Raji (cell line): ENCODE measurements around the gene SCUBE1.

Experiments used
- POLR2A ChIP-seq: IDR thresholded peaks from 2 replicates; pipeline ENCODE4 v1.6.1; 2011; ENCODE audit warnings: low read depth, low read length, control low read depth; ENCODE audit not compliant: insufficient read depth

Gene SCUBE1

DNA sequence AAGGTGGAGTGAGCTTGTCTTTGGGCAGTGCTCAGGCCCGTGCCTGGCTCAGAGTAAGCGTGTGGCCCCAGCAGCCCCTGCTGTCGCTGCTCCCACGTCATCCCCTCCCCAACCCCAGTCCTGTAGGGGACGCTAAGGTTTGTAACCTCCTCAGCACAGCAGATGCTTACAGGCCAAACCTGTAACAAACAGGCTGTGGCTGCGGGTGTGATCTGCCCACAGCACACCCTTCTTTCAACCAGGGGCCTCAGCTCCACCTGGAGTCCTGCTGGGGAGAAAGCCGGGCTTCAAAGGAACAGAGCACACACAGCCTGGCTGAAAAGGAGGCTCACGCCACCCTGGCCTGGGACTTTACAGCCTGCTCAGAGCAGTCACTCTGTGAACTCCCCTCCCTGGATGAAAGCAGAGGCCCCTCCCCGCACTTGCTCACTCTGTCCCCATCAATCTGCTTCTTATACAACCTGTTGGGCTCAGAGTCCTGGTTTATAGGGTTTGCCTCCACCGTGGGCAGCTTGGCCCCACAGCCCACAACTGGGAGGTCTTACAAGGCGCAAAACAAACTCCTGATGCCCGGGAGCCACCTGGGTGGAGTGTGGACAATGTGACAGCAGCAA lies 54.3 kb downstream of the SCUBE1 start:
- no peak for TF ChIP-seq POLR2A

GRCh38 chr22:43288378-43288777 lies 54.8 kb downstream of the SCUBE1 start:
- no peak for TF ChIP-seq POLR2A

GRCh38 chr22:43287441-43287840 lies 55.7 kb downstream of the SCUBE1 start:
- TF ChIP-seq POLR2A = no peak

GRCh38 chr22:43281394-43281793 lies 61.8 kb downstream of the SCUBE1 start:
- no peak for TF ChIP-seq POLR2A

DNA sequence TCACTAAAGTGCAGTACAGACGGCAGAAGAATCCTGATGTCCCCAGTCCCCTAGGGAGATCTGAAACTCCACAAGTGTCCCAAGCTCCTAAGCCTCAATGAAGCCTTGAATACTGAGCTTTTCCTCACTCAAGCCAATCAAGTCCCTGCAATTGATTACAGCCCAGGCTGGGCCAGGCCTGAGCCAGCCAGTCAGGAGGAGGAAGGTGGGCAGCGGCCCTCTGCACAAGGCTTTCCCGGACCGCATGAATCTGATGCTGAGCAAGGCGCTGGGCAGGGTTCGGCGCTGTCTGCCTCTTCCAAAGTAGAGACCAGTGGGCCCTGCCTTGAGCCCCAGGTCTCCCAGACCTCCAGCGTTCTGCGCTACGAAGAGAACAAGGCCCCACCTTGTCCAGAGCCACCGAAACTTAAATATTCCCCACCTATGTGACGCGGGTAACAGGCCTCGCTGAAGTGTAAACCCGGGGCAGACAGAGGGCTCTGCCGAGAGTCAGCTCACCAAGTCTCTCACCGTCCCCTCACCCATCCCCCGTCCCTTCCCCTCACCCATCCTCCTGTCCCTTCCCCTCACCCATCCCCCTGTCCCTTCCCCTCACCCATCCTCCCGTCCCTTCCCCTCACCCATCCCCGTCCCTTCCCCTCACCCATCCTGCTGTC lies 63.2 kb downstream of the SCUBE1 start:
- TF ChIP-seq POLR2A = no peak

- no peak for TF ChIP-seq POLR2A
Observed at GRCh38 chr22:43277987-43278601, 65.1 kb downstream of the SCUBE1 start.

DNA sequence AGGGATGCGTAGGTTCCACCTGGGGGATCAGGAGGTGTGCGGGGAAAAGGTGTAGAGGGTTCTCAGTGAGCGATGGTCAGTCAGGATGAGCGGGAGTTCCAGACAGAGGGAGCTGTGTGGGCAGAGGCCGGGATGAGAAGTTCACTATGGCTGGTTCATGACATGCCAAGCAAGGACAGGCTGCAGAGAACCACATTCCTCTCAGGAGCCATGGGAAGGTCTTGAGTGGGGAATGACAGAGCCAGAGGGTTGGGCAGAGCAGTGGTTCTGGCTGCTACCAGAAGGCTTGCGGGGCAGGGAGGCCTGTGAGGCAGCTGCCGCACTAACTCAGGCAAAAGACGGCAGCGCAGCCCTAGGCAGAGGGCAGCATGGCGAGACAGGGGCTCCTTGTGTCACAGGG lies 66.1 kb downstream of the SCUBE1 start:
- no peak for TF ChIP-seq POLR2A

GRCh38 chr22:43276321-43276720 lies 66.9 kb downstream of the SCUBE1 start:
- no peak for TF ChIP-seq POLR2A

- no peak for TF ChIP-seq POLR2A
Observed at GRCh38 chr22:43275545-43276317, 67.4 kb downstream of the SCUBE1 start.

GRCh38 chr22:43274595-43275240 lies 68.5 kb downstream of the SCUBE1 start:
- TF ChIP-seq POLR2A = no peak

DNA sequence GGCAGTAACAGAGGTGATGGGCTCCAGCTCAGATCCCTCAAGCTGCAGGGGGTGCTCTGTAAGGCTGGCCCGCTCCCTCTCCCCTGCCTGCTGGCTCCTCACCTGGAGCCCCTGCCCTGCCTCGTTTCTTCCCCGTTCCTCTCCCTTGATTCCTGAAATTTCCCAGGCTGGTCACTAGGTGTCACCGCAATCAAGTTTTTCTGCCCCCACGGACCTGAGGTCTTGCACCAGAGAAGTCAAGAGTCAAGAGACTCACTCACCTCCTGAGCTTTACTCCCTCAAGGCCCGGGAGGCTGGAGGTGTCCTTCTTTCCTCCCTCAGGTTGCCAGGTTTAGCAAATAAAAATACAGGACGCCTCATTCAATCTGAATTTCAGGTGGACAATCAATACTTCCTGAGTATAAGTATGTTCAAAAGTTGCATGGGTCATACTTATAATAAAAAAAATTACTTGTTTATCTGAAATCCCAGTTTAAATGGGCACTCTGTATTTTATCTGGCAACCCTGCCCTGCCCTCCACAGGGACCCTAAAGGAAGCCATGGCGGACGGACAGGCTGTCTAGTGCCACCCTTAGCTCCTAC lies 69.2 kb downstream of the SCUBE1 start:
- TF ChIP-seq POLR2A = no peak

- TF ChIP-seq POLR2A = no peak
Observed at GRCh38 chr22:43272869-43273318, 70.3 kb downstream of the SCUBE1 start.

- no peak for TF ChIP-seq POLR2A
Observed at GRCh38 chr22:43272301-43272700, 70.9 kb downstream of the SCUBE1 start.

GRCh38 chr22:43270949-43271348 lies 72.2 kb downstream of the SCUBE1 start:
- no peak for TF ChIP-seq POLR2A
